Hepatocyte (in vitro differentiated cells): Measurements from ENCODE around the gene COL4A2. TPM values are rescaled to one million over a fixed set of nuclear protein-coding genes. Genes with fewer than 3 reads are reported as not detected.

Source experiments
- DNase-seq: peaks from one replicate; pipeline ENCODE4 v3.0.0-alpha.2; 2016; ENCODE audit warnings: low spot score
- H2AFZ ChIP-seq: fragments of 200-600 bp; sonication (generic); 2 replicates; pipeline ENCODE4 v1.6.0; 2016; ENCODE audit warnings: antibody characterized with exemption, mild to moderate bottlenecking
- H3K27ac ChIP-seq: fragments of 200-600 bp; sonication (generic); 2 replicates; pipeline ENCODE4 v1.5.1; 2016; ENCODE audit warnings: mild to moderate bottlenecking
- H3K27me3 ChIP-seq: fragments of 200-600 bp; sonication (generic); 2 replicates; pipeline ENCODE4 v1.6.1; 2016
- H3K36me3 ChIP-seq: fragments of 200-600 bp; sonication (generic); replicated peaks from 2 replicates; pipeline ENCODE4 v1.5.1; 2016; ENCODE audit warnings: low read depth; ENCODE audit not compliant: insufficient read depth
- H3K4me1 ChIP-seq: fragments of 200-600 bp; sonication (generic); 2 replicates; pipeline ENCODE4 v1.5.1; 2016; ENCODE audit warnings: mild to moderate bottlenecking, moderate library complexity; ENCODE audit not compliant: insufficient read depth
- H3K4me2 ChIP-seq: fragments of 200-600 bp; sonication (generic); 2 replicates; pipeline ENCODE4 v1.6.0; 2016
- H3K4me3 ChIP-seq: fragments of 200-600 bp; sonication (generic); 2 replicates; pipeline ENCODE4 v1.5.1; 2016; ENCODE audit warnings: mild to moderate bottlenecking
- H3K79me2 ChIP-seq: fragments of 200-600 bp; sonication (generic); 2 replicates; pipeline ENCODE4 v1.6.0; 2017; ENCODE audit warnings: mild to moderate bottlenecking
- H3K9me2 ChIP-seq: fragments of 200-600 bp; sonication (generic); replicated peaks from 2 replicates; pipeline ENCODE4 v1.6.0; 2017; ENCODE audit warnings: mild to moderate bottlenecking; ENCODE audit not compliant: insufficient read depth
- H3K9me3 ChIP-seq: fragments of 200-600 bp; sonication (generic); 2 replicates; pipeline ENCODE4 v1.5.1; 2016; ENCODE audit warnings: low read depth, mild to moderate bottlenecking
- H4K20me1 ChIP-seq: fragments of 200-600 bp; sonication (generic); 2 replicates; pipeline ENCODE4 v1.6.0; 2016; ENCODE audit warnings: mild to moderate bottlenecking; ENCODE audit not compliant: insufficient read depth, poor library complexity, severe bottlenecking
- EZH2 ChIP-seq: fragments of 200-600 bp; sonication (generic); IDR thresholded peaks from 2 replicates; pipeline ENCODE4 v1.6.1; 2016; ENCODE audit warnings: antibody characterized with exemption, mild to moderate bottlenecking, borderline replicate concordance
- EZH2phosphoT487 ChIP-seq: fragments of 200-600 bp; sonication (generic); IDR thresholded peaks from one replicate; pipeline ENCODE4 v1.6.1; 2018; ENCODE audit warnings: antibody characterized with exemption, mild to moderate bottlenecking, low read depth, moderate library complexity; ENCODE audit not compliant: unreplicated experiment, severe bottlenecking
- WGBS: methylation state at CpG from one replicate; pipeline ENCODE4 v1.1.6; 2016; ENCODE audit warnings: low lambda C conversion rate; ENCODE audit errors: missing lambda C conversion rate; 5-methylcytosine and 5-hydroxymethylcytosine counted together
- polyA plus RNA-seq: library from polyadenylated mRNA; unstranded; fragments of >200 nt; fragmentation: Nextera tagmentation; extraction: Ambion mirVana; gene quantifications from 2 replicates; pipeline ENCODE4 v1.2.1, GENCODE V29; 2016
- total RNA-seq: library from RNA; depleted of rRNA; stranded (reverse); fragments of >200 nt; gene quantifications from 2 replicates; pipeline ENCODE4 v1.2.3, GENCODE V29; 2014
- TF ChIP-seq, protein P1 (sequence below): fragments of 200-600 bp; sonication (generic); IDR thresholded peaks from 2 replicates; pipeline ENCODE4 v1.5.1; 2016; ENCODE audit warnings: antibody characterized with exemption, mild to moderate bottlenecking; ENCODE audit not compliant: poor library complexity

COL4A2 gene
- total and polyA plus RNA-seq, 2 experiments from 2014 or later: 171 to 221 TPM

- Histone ChIP-seq H3K27me3 (no peaks in the 10 kb centered on the region), H3K9me2 (no peaks in the 10 kb centered on the region), H3K4me1 (no peaks in the 10 kb centered on the region), H3K79me2 (no peaks in the 10 kb centered on the region), H4K20me1 (no peaks in the 10 kb centered on the region), H2AFZ (no peak overlapping the region), H3K9me3 (no peaks in the 10 kb centered on the region), H3K4me2 (no peak overlapping the region), H3K4me3 (no peak overlapping the region), H3K36me3 (no peaks in the 10 kb centered on the region), H3K27ac (no peak overlapping the region)
- WGBS: 95% methylated on average over 6 of the region's 6 CpGs
- DNase-seq: no peak
- TF ChIP-seq, protein P1, sequence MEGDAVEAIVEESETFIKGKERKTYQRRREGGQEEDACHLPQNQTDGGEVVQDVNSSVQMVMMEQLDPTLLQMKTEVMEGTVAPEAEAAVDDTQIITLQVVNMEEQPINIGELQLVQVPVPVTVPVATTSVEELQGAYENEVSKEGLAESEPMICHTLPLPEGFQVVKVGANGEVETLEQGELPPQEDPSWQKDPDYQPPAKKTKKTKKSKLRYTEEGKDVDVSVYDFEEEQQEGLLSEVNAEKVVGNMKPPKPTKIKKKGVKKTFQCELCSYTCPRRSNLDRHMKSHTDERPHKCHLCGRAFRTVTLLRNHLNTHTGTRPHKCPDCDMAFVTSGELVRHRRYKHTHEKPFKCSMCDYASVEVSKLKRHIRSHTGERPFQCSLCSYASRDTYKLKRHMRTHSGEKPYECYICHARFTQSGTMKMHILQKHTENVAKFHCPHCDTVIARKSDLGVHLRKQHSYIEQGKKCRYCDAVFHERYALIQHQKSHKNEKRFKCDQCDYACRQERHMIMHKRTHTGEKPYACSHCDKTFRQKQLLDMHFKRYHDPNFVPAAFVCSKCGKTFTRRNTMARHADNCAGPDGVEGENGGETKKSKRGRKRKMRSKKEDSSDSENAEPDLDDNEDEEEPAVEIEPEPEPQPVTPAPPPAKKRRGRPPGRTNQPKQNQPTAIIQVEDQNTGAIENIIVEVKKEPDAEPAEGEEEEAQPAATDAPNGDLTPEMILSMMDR: no peak
- no peak for TF ChIP-seq EZH2phosphoT487
Measured at GRCh38 chr13:110479215-110479545, 172.1 kb downstream of the COL4A2 start.

DNA sequence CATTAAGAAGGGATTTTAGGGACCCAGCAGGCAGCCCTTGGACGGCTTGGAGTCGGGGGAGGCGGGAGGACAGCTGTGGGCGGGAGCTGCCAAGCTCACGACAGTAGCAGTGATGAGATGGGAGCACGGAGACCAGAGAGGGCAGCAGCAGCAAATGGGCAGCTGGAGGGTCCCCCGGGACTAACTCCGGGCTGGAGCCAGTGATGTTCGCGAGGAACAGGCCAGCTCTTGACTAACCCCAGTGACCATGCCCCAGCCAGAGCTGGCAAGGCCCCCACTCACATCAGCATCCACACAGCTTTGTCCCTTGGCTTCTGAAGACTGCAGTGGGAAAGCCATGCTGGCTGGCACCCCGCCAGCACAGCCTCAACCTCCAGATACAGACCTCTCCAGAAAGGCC lies 172.6 kb downstream of the COL4A2 start:
- DNase-seq: no peak
- no peak overlapping the region for H3K4me2 ChIP-seq
- WGBS: 92% methylated on average over 11 of the region's 11 CpGs
- no peaks in the 10 kb centered on the region for H3K36me3 ChIP-seq
- H3K4me3 ChIP-seq: no peak overlapping the region
- no peaks in the 10 kb centered on the region for H3K9me3 ChIP-seq
- H3K79me2 ChIP-seq: no peaks in the 10 kb centered on the region
- H3K9me2 ChIP-seq: no peaks in the 10 kb centered on the region
- H3K27ac ChIP-seq: no peak overlapping the region
- H2AFZ ChIP-seq: no peak overlapping the region
- H3K4me1 ChIP-seq: no peaks in the 10 kb centered on the region
- TF ChIP-seq EZH2 (no peak), EZH2phosphoT487 (no peak)
- TF ChIP-seq, protein P1: no peak
- H3K27me3 ChIP-seq: no peaks in the 10 kb centered on the region
- H4K20me1 ChIP-seq: no peaks in the 10 kb centered on the region

GRCh38 chr13:110480161-110480560 lies 173.1 kb downstream of the COL4A2 start:
- Histone ChIP-seq H3K9me2 (no peaks in the 10 kb centered on the region), H3K4me3 (no peak overlapping the region), H3K27me3 (no peaks in the 10 kb centered on the region), H3K79me2 (no peaks in the 10 kb centered on the region), H3K4me2 (no peak overlapping the region), H3K36me3 (no peaks in the 10 kb centered on the region), H3K4me1 (no peaks in the 10 kb centered on the region), H4K20me1 (no peaks in the 10 kb centered on the region), H3K27ac (no peak overlapping the region), H3K9me3 (no peaks in the 10 kb centered on the region), H2AFZ (no peak overlapping the region)
- no peak for DNase-seq
- TF ChIP-seq EZH2: no peak
- TF ChIP-seq, protein P1: no peak
- TF ChIP-seq EZH2phosphoT487: no peak
- WGBS: 77% methylated on average over 5 of the region's 5 CpGs

GRCh38 chr13:110483386-110483968 lies 176.4 kb downstream of the COL4A2 start:
- DNase-seq: no peak
- H3K4me1 ChIP-seq: no peaks in the 10 kb centered on the region
- no peaks in the 10 kb centered on the region for H3K27me3 ChIP-seq
- H3K9me3 ChIP-seq: no peaks in the 10 kb centered on the region
- TF ChIP-seq EZH2phosphoT487: no peak
- TF ChIP-seq EZH2: no peak
- TF ChIP-seq, protein P1: no peak
- no peak overlapping the region for H3K4me2 ChIP-seq
- no peaks in the 10 kb centered on the region for H3K79me2 ChIP-seq
- no peak overlapping the region for H3K4me3 ChIP-seq
- no peaks in the 10 kb centered on the region for H4K20me1 ChIP-seq
- no peak overlapping the region for H2AFZ ChIP-seq
- peak overlapping the region; percentile 60 for H3K27ac ChIP-seq
- H3K9me2 ChIP-seq: no peaks in the 10 kb centered on the region
- no peaks in the 10 kb centered on the region for H3K36me3 ChIP-seq
- WGBS: 82% methylated on average over 13 of the region's 13 CpGs
